HT1080 (cell line): ENCODE measurements around the gene NEK11. TPM values are rescaled to one million over a fixed set of nuclear protein-coding genes. Genes with fewer than 3 reads are reported as not detected.
"Not testable (repeated sequence)": the region's sequence is repeated elsewhere in the genome, so short reads cannot be mapped to it uniquely, and the experiment has no call there.

Experiments
- DNase-seq: peaks from one replicate; pipeline ENCODE4 v3.0.0-alpha.2; 2015; ENCODE audit warnings: low read depth
- total RNA-seq: library from RNA; depleted of rRNA; stranded (reverse); fragments of >200 nt; shearing (Covaris generic); gene quantifications from 2 replicates; pipeline ENCODE4 v1.2.3, GENCODE V29; 2014

Gene NEK11
- total RNA-seq, 1 experiment from 2014 or later: 2.8 TPM

- DNase-seq: no peak
These were observed 11.6 kb downstream of the NEK11 start for GRCh38 chr3:131038326-131038725.

- not testable (repeated sequence) for DNase-seq
These were observed 15.8 kb downstream of the NEK11 start for GRCh38 chr3:131042271-131042985.

GRCh38 chr3:131047582-131047981 is 20.9 kb downstream of the NEK11 start:
- DNase-seq: peak; percentile 63

- no peak for DNase-seq
These were observed 21.4 kb downstream of the NEK11 start for GRCh38 chr3:131048030-131048429.

GRCh38 chr3:131050001-131050400 is 23.3 kb downstream of the NEK11 start:
- no peak for DNase-seq

- DNase-seq: no peak
These were observed 26.6 kb downstream of the NEK11 start for GRCh38 chr3:131053043-131053859.

- no peak for DNase-seq
These were observed 41.3 kb downstream of the NEK11 start for GRCh38 chr3:131067983-131068382.

GRCh38 chr3:131072099-131072559 is 45.5 kb downstream of the NEK11 start:
- peak; percentile 78 for DNase-seq

- DNase-seq: no peak
These were observed 46.2 kb downstream of the NEK11 start for GRCh38 chr3:131072845-131073244.

GRCh38 chr3:131075632-131076328 is 49.1 kb downstream of the NEK11 start:
- DNase-seq: no peak

- DNase-seq: no peak
These were observed 51.2 kb downstream of the NEK11 start for GRCh38 chr3:131077904-131078303.

- DNase-seq: no peak
These were observed 52.4 kb downstream of the NEK11 start for GRCh38 chr3:131079086-131079485.

GRCh38 chr3:131081224-131081623 is 54.5 kb downstream of the NEK11 start:
- DNase-seq: no peak

GRCh38 chr3:131082246-131082645 is 55.6 kb downstream of the NEK11 start:
- no peak for DNase-seq

GRCh38 chr3:131082871-131083863 is 56.5 kb downstream of the NEK11 start:
- no peak for DNase-seq

- DNase-seq: peak; percentile 53
These were observed 65.1 kb downstream of the NEK11 start for GRCh38 chr3:131091768-131092167.

GRCh38 chr3:131107637-131108433 is 81.2 kb downstream of the NEK11 start:
- DNase-seq: no peak

GRCh38 chr3:131109156-131109555 is 82.5 kb downstream of the NEK11 start:
- no peak for DNase-seq

GRCh38 chr3:131110087-131110486 is 83.4 kb downstream of the NEK11 start:
- DNase-seq: peak; percentile 73

- no peak for DNase-seq
These were observed 87.6 kb downstream of the NEK11 start for GRCh38 chr3:131114256-131114655.
